ENCODE results near the gene APAF1.

The APAF1 gene

DNA sequence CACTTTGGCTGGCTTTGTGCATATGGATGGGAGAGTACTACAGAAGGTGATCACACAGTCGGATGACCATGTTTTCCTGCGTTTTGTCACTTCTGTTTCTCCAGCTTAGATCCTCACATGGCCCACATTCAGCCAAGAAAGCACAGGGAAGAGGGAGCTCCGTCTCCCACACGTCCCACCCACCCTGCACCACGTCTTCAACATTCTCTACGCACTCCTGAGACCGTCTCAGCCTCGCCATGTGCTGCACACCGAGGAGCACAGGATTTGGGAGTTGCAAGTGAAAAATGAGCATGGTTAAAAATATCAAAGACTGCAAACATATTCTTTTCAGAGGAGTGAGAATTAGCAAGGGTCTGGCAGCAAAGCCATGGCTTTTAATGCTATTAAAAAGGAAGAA lies 122.2 kb downstream of the APAF1 start:
- TF ChIP-seq CTCF (IDR thresholded peaks at IDR 0.05; ENCODE audit: extremely low read depth, insufficient read depth, missing control alignments) = no peak
- DNase-seq (ENCODE audit: low spot score) = no peak
- in situ Hi-C loops (cut with MboI; ENCODE audit: low pct_unique_long_range_greater_than_20kb, low sequenced_read_pairs, unreplicated experiment) = no loop called here

GRCh38 chr12:98769068-98769467 lies 124.0 kb downstream of the APAF1 start:
- DNase-seq (ENCODE audit: low spot score) = no peak
- TF ChIP-seq CTCF (IDR thresholded peaks at IDR 0.05; ENCODE audit: extremely low read depth, insufficient read depth, missing control alignments) = no peak
- in situ Hi-C loops (cut with MboI; ENCODE audit: low pct_unique_long_range_greater_than_20kb, low sequenced_read_pairs, unreplicated experiment) = no loop called here

- TF ChIP-seq CTCF (IDR thresholded peaks at IDR 0.05; ENCODE audit: extremely low read depth, insufficient read depth, missing control alignments) = no peak
- no peak for DNase-seq (ENCODE audit: low spot score)
- in situ Hi-C loops (cut with MboI; ENCODE audit: low pct_unique_long_range_greater_than_20kb, low sequenced_read_pairs, unreplicated experiment) = no loop called here
These were observed 125.1 kb downstream of the APAF1 start for GRCh38 chr12:98770230-98770629.

GRCh38 chr12:98771811-98772752 lies 127.0 kb downstream of the APAF1 start:
- DNase-seq (ENCODE audit: low spot score) = no peak
- no peak for TF ChIP-seq CTCF (IDR thresholded peaks at IDR 0.05; ENCODE audit: extremely low read depth, insufficient read depth, missing control alignments)
- in situ Hi-C loops (cut with MboI; ENCODE audit: low pct_unique_long_range_greater_than_20kb, low sequenced_read_pairs, unreplicated experiment) = no loop called here

DNA sequence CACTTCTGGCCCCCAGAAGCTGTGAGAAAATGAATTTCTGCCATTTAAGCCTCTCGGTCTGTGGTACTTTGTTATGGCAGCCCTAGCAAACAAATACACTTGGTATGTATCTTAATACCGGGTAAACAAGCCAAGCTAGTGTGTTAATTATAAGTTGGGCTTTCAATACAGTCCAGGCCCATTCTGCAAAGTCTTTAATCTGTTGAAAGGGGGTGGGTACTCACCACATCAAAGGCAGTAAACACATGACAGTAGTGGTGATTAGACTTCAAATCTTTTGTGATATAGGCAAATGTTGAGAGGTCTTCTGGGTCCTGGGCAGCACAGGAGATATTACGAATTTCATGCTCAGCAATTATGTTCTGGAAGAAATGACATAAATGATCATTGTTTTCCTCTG lies 127.7 kb downstream of the APAF1 start:
- DNase-seq (ENCODE audit: low spot score) = no peak
- TF ChIP-seq CTCF (IDR thresholded peaks at IDR 0.05; ENCODE audit: extremely low read depth, insufficient read depth, missing control alignments) = no peak
- in situ Hi-C loops (cut with MboI; ENCODE audit: low pct_unique_long_range_greater_than_20kb, low sequenced_read_pairs, unreplicated experiment) = no loop called here

- DNase-seq (ENCODE audit: low spot score) = no peak
- in situ Hi-C loops (cut with MboI; ENCODE audit: low pct_unique_long_range_greater_than_20kb, low sequenced_read_pairs, unreplicated experiment) = no loop called here
- TF ChIP-seq CTCF (IDR thresholded peaks at IDR 0.05; ENCODE audit: extremely low read depth, insufficient read depth, missing control alignments) = no peak
These were observed 135.2 kb downstream of the APAF1 start for GRCh38 chr12:98780261-98780660.

Measured in GM13977 (cell line).